PFSK-1 (cell line): Measurements from ENCODE around the gene HECTD1.

ENCODE experiments used
- FOXP2 ChIP-seq: optimal IDR thresholded peaks from 2 replicates; pipeline ENCODE3; 2011; ENCODE audit warnings: borderline replicate concordance, control low read depth, inconsistent platforms; ENCODE audit not compliant: insufficient read depth; ENCODE audit errors: extremely low read length, extremely low read depth
- POLR2AphosphoS5 ChIP-seq: IDR thresholded peaks from 2 replicates; pipeline ENCODE4 v1.6.1; 2012; ENCODE audit warnings: low read depth, mild to moderate bottlenecking, control low read depth, low read length, moderate library complexity
- SIN3A ChIP-seq: IDR thresholded peaks from 2 replicates; pipeline ENCODE4 v1.6.1; 2012; ENCODE audit warnings: mild to moderate bottlenecking, low read length, moderate library complexity, borderline replicate concordance; ENCODE audit not compliant: insufficient read depth
- TAF1 ChIP-seq: IDR thresholded peaks from 2 replicates; pipeline ENCODE4 v1.6.1; 2012; ENCODE audit warnings: low read length, control low read depth, borderline replicate concordance; ENCODE audit not compliant: insufficient read depth
- TF ChIP-seq, protein P1 (sequence below), 2 experiments: IDR thresholded peaks; 2 replicates each; pipeline versions ENCODE4 v1.6.1 to v1.8.0; 2011 to 2012; ENCODE audit warnings: low read depth in 2 of 2, low read length in 2 of 2, control low read depth in 1 of 2, inconsistent platforms in 1 of 2, mild to moderate bottlenecking in 1 of 2, moderate library complexity in 1 of 2; ENCODE audit not compliant: insufficient read depth in 1 of 2

HECTD1 gene

DNA sequence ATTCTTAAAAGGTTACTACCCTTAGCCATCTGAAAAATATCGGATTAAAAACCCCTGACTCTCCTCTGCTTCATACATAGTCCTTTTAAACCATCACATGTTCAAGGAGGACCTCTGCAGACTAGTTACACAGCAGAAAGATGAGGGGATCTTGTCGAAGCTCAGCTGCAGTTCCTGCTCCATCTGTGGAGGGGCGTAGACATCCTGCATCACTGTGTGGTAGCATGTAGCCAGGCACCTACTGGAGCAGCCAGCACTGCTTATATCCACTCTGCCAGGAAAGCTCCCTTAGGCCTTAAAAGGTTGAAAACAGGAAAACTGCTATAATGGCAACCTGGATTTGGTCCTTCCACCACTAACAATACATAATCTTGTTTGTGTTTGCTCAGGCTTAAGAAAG, 123.8 kb downstream of the HECTD1 start:
- TF ChIP-seq, protein P1, sequence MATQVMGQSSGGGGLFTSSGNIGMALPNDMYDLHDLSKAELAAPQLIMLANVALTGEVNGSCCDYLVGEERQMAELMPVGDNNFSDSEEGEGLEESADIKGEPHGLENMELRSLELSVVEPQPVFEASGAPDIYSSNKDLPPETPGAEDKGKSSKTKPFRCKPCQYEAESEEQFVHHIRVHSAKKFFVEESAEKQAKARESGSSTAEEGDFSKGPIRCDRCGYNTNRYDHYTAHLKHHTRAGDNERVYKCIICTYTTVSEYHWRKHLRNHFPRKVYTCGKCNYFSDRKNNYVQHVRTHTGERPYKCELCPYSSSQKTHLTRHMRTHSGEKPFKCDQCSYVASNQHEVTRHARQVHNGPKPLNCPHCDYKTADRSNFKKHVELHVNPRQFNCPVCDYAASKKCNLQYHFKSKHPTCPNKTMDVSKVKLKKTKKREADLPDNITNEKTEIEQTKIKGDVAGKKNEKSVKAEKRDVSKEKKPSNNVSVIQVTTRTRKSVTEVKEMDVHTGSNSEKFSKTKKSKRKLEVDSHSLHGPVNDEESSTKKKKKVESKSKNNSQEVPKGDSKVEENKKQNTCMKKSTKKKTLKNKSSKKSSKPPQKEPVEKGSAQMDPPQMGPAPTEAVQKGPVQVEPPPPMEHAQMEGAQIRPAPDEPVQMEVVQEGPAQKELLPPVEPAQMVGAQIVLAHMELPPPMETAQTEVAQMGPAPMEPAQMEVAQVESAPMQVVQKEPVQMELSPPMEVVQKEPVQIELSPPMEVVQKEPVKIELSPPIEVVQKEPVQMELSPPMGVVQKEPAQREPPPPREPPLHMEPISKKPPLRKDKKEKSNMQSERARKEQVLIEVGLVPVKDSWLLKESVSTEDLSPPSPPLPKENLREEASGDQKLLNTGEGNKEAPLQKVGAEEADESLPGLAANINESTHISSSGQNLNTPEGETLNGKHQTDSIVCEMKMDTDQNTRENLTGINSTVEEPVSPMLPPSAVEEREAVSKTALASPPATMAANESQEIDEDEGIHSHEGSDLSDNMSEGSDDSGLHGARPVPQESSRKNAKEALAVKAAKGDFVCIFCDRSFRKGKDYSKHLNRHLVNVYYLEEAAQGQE (IDR thresholded peaks at IDR 0.05; ENCODE audit: insufficient read depth in 1 of 2, low read depth in 2 of 2, low read length in 2 of 2) = no peak
- TF ChIP-seq SIN3A (no peak), POLR2AphosphoS5 (no peak), FOXP2 (no peak), TAF1 (no peak)

DNA sequence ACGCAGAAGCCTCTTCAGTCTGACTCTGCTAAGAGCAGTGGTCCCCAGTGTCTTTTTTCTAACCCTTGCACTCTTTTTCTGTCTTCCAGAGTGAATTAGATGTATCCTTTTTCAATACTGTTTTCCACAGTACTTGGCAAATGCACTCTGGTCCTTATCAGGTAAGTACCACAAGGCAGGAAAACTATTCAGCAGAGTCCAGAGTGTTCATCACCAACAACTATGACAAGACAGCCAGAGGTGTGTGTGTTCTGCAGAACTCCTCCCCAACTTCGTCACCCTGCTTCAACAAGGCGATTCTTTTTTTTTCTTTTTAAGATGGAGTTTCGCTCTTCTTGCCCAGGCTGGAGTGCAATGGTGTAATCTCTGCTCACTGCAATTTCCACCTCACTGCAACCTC, 127.1 kb downstream of the HECTD1 start:
- TF ChIP-seq SIN3A (no peak), POLR2AphosphoS5 (no peak), FOXP2 (no peak)
- TF ChIP-seq, protein P1 (IDR thresholded peaks at IDR 0.05; ENCODE audit: insufficient read depth in 1 of 2, low read depth in 2 of 2, low read length in 2 of 2) = no peak

- TF ChIP-seq, protein P1 (IDR thresholded peaks at IDR 0.05; ENCODE audit: insufficient read depth in 1 of 2, low read depth in 2 of 2, low read length in 2 of 2) = no peak
- no peak for TF ChIP-seq POLR2AphosphoS5
- no peak for TF ChIP-seq SIN3A
- TF ChIP-seq TAF1 = no peak
- TF ChIP-seq FOXP2 = no peak
Measured at GRCh38 chr14:31080056-31080455, 127.5 kb downstream of the HECTD1 start.

GRCh38 chr14:31078766-31079165, 128.8 kb downstream of the HECTD1 start:
- TF ChIP-seq, protein P1 (IDR thresholded peaks at IDR 0.05; ENCODE audit: insufficient read depth in 1 of 2, low read depth in 2 of 2, low read length in 2 of 2) = no peak
- no peak for TF ChIP-seq TAF1

DNA sequence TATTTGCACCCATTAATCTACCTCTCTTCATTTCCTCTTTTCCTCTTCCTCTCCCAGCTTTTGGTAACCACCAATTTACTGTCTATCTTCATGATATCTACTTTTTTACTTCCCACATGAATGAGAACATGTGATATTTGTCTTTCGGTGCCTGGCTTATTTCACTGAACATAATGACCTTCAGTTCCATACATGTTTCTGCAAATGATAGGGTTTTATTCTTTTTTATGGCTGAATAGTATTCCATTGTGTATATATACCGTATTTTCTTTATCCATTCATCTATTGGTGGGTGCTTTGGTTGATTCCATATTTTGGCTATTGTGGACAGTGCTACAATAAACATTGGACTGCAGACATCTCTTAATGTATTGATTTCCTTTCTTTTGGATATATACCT, 132.4 kb downstream of the HECTD1 start:
- TF ChIP-seq SIN3A (no peak), FOXP2 (no peak), POLR2AphosphoS5 (no peak), TAF1 (no peak)
- TF ChIP-seq, protein P1 (IDR thresholded peaks at IDR 0.05; ENCODE audit: insufficient read depth in 1 of 2, low read depth in 2 of 2, low read length in 2 of 2) = no peak
